GM19395 (cell line): ENCODE measurements around the gene CWC15.
A peak's percentile ranks its signal among the peaks of the same experiment; 100 is the strongest.
"Not testable (repeated sequence)": the region's sequence is repeated elsewhere in the genome, so short reads cannot be mapped to it uniquely, and the experiment has no call there.

Experiments
- ATAC-seq: cut with Tn5 transposase; IDR thresholded peaks from one replicate; pipeline ENCODE4 v1.9.1; 2021; ENCODE audit warnings: mild to moderate bottlenecking, moderate library complexity; ENCODE audit not compliant: unreplicated experiment

The CWC15 gene

GRCh38 chr11:94956963-94957362 lies 16.4 kb downstream of the CWC15 start:
- ATAC-seq, result no peak

GRCh38 chr11:94954753-94955152 lies 18.6 kb downstream of the CWC15 start:
- no peak for ATAC-seq

GRCh38 chr11:94948070-94948617 lies 25.2 kb downstream of the CWC15 start:
- no peak for ATAC-seq

- ATAC-seq, result no peak
Observed at GRCh38 chr11:94946812-94947211, 26.5 kb downstream of the CWC15 start.

GRCh38 chr11:94941131-94941530 lies 32.2 kb downstream of the CWC15 start:
- no peak for ATAC-seq

GRCh38 chr11:94939346-94939745 lies 34.0 kb downstream of the CWC15 start:
- no peak for ATAC-seq

- ATAC-seq, result no peak
Observed at GRCh38 chr11:94938095-94939055, 35.0 kb downstream of the CWC15 start.

- no peak for ATAC-seq
Observed at GRCh38 chr11:94934846-94935245, 38.5 kb downstream of the CWC15 start.

- no peak for ATAC-seq
Observed at GRCh38 chr11:94934362-94934761, 39.0 kb downstream of the CWC15 start.

DNA sequence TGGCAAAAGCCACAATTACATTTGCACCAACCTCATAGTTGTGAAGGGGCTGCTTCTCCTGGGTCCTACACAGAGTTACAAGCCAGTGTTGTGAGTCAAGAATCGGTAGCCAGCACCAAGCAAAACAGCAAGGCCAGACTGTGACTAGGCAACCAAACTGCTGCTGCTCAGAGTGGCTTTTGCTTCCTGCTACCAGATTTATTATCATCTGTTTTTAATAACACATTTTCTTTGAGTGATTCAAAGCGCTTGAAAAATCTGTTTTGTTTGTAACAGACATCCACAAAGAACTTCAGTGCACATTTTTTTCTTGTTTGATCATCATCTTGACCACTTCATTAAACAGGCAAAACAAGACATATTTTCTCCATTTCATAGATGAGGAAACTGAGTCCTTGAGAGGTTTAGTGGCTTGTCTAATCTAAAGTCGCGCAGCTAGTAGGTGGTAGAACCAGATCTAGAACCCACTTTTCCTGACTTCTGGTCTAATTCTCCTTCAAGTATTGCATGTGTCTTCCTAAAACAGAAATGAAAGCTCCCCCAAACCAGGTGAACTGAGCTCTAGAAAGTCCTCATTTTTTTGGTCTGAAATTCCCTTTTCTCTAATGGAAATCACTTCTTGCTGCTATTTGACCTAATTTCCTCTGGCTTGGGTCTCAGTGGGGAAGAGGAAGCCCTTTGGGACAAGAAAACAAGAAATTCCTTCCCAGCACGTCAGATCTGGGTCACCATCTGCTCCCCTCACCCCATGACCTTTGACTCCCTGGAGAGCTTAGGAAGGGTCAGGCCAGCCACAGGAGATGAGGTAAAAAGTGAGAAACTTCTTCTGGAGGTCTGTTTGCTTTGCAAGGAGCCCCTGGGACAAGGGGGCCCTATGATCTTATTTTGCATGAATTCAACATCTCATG lies 39.9 kb downstream of the CWC15 start:
- no peak for ATAC-seq

DNA sequence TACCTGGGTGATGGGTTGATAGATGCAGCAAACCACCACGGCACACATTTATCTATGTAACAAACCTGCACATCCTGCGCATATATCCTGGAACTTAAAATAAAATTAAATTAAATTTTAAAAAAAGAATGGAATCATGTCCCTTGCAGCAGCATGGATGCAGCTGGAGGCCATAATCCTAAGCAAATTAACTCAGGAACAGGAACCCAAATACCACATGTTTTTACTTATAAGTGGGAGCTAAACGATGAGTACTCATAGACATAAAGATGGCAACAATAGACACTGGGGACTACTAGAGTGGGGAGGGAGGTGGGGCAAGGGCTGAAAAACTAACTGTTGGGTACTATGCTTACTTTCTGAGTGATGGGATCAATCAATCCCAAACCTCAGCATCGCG lies 40.9 kb downstream of the CWC15 start:
- no peak for ATAC-seq

DNA sequence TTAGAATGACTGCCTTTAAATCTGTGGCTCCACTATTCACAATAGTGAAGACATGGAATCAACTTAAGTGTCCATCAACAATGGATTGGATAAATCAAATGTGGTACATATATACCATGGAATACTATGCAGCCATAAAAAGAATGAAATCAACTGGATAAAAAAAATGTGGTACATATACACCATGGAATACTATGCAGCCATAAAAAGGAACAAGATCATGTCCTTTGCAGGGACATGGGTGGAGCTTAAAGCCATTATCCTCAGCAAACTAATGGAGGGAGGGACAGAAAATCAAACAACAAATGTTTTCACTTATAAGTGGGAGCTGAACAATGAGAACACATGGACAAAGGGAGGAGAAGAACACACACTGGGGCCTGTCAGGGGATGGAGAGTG lies 41.3 kb downstream of the CWC15 start:
- ATAC-seq, result not testable (repeated sequence)

DNA sequence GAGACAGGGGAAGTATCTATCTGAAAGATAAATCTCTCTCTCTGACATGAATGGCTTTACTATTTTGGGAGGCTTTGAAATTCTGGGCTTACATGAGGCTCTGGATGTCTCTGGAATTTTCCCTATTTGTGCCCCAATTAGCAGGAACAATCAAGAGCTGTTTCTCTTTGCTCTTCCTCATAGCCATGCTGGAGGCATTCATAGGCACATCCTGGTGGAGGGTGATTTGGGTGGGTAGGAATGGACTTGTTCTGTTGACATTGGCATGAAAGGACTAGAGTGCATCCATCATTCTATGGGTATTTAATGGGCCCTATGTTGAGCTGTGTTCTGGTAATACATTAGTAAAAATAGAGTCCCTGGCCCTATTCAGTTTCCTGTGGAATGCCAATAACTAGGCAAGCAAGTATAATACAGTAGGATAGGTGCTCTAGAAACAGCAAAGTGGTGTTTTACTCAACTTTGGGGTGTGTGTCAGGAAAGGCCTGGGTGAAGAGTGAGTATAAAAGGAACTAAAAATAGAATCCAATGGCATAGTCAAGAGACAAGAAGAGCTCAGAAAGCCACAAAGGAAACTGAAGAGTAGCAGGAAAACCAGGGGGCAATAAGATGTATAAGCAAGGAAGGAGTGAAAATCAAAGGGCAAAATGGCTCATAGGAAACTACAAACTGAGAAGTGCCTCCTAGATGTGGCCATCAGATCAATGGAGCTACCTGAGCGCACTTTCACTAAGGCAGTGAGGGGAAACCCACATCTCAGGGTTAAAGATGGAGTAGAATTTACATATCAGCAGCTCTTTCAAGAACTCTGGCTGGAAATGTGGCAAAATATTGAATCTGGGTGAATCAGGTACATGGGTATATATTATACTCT lies 45.0 kb downstream of the CWC15 start:
- ATAC-seq, result no peak

GRCh38 chr11:94926698-94927237 lies 46.6 kb downstream of the CWC15 start:
- ATAC-seq, result no peak

DNA sequence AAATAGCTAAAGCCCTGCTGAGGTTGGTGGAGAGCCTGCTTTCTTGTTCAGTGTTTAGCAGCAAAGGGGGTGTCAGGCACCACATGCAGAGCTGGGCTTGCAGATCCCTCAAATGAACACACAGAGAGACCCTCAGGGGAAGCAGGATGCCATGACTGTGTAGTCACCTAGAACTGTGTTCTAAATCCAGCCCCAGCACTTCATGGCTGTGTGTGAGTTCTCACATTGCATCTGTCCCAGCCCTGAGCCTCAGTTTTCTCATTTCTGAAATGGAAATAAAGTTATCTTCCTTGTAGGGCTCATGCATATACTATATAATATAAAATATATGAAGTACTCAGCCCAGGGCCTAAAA lies 47.1 kb downstream of the CWC15 start:
- no peak for ATAC-seq

DNA sequence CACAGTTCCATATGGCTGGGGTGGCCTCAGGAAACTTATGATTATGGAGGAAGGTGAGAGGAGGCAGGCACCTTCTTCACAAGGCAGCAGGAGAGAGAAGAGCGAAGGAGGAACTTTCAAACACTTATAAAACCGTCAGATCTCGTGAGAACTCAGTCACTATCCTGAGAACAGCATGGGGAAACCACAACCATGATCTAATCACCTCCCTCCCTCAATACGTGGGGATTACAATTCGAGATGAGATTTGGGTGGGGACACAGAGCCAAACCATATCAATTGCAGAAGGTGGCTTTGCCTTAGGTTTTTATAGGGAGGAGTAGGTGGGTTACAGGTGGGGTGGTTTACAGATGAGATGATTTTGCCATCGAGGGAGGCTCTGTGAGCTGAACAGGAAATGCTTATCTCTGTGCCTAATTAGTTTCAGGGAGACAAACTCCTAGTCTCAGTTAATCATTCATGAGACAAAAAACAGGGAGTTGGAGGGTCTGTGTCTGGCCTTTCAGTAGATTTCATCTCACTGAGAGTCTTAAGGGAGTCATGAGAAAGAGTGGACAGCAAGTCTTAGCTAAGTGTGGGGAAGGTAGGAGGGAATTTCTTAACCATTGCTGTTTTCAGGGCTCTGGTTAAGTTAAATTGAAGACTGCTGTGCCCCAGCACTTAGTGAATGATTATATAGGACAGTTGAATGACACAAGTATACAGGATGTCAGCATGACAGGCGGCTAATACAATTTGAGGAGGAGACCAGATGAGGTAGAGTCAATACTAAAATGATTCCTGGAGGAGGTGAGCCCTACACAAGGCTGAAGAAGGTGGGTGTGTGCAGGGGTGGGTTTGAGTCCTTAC lies 47.7 kb downstream of the CWC15 start:
- ATAC-seq, result peak; percentile 71

DNA sequence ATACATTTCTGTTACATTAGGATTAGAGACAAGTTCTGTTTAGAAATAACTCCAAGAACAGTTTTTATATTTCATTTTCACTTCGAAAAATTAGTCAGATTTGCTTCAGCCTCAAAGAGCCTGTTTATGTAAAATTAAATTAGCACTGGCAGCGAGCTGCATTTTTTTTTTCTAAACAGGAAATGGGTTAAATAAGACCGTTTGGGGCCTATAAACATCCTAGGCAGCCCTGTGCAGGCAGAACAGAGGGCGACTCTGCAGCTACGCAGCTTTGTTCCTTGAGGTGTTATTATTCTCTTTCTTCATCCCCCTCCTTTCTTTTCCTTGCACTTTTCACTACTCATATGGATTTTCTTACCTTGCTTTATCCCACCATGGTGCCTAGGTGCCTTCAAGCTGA lies 48.7 kb downstream of the CWC15 start:
- no peak for ATAC-seq

GRCh38 chr11:94924171-94924572 lies 49.2 kb downstream of the CWC15 start:
- ATAC-seq, result no peak

DNA sequence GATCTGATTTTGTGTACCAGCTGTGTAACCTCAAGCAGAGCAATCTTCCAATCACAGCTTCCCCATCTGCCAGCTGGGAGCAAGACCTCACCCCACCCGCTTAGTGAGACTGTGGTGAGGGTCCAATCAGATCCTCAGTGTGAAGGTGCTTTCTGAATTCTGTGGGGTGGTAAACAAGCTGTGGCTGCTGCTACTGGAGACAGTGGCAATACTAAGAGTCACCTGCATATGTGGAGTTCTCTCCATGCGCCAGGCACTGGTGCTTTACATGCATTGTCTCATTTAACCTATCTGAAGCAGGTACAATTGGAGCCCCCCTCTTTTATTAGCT lies 50.4 kb downstream of the CWC15 start:
- no peak for ATAC-seq
